Retinal pigment epithelial cell (primary cell): ENCODE data around the gene GM2A.

Experiments used
- DNase-seq: peaks from one replicate; pipeline ENCODE4 v3.0.0-alpha.2; 2010; ENCODE audit warnings: low read depth
- H3K4me3 ChIP-seq: 2 replicates; pipeline ENCODE4 v1.5.1; 2011; ENCODE audit warnings: mild to moderate bottlenecking, low read length, control low read depth, moderate library complexity
- CTCF ChIP-seq: conservative IDR thresholded peaks from 2 replicates; pipeline ENCODE4 v1.5.1; 2011; ENCODE audit warnings: low read depth, low read length, control low read depth, inconsistent platforms

Gene GM2A

GRCh38 chr5:151214614-151215545 is 38.1 kb upstream of the GM2A start:
- DNase-seq, result no peak
- H3K4me3 ChIP-seq, result no peak overlapping the region
- no peak for TF ChIP-seq CTCF

GRCh38 chr5:151215546-151215880 is 37.5 kb upstream of the GM2A start:
- no peak for TF ChIP-seq CTCF
- DNase-seq, result no peak
- H3K4me3 ChIP-seq, result no peak overlapping the region

GRCh38 chr5:151216781-151217180 is 36.2 kb upstream of the GM2A start:
- H3K4me3 ChIP-seq, result no peak overlapping the region
- TF ChIP-seq CTCF, result no peak
- DNase-seq, result no peak

GRCh38 chr5:151218177-151218576 is 34.8 kb upstream of the GM2A start:
- no peak for DNase-seq
- TF ChIP-seq CTCF, result no peak
- H3K4me3 ChIP-seq, result no peak overlapping the region

GRCh38 chr5:151219138-151219537 is 33.8 kb upstream of the GM2A start:
- no peak for TF ChIP-seq CTCF
- DNase-seq, result no peak
- H3K4me3 ChIP-seq, result no peak overlapping the region

GRCh38 chr5:151219789-151220188 is 33.2 kb upstream of the GM2A start:
- no peak for DNase-seq
- no peak overlapping the region for H3K4me3 ChIP-seq
- peak; percentile 43 for TF ChIP-seq CTCF

- no peak overlapping the region for H3K4me3 ChIP-seq
- TF ChIP-seq CTCF, result no peak
- DNase-seq, result no peak
These were observed 31.4 kb upstream of the GM2A start for GRCh38 chr5:151221574-151221973.
